ENCODE measurements around the gene PFKFB1.

The PFKFB1 gene

DNA sequence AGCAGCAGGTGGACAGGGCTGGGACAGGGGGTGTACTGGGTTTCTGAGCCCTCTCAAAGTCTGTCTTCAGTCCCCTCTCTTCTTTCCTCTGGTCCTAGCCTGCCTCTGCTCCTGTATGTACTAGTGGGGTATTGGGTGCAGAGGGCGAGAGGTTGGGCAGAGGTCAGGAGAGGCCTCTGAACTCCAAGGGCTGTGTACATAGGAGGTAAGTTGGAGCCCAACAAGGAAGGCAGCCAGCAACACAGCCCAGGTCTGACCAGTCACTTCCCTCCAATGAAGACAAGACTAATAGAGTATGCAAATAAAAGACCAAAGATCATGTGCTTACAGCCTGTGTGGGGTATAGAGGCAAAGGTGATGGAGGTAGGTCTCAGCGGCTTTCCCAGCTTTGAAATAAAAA, at the start of gene PFKFB1:
Gene PFKFB1, minus strand, starts transcription at position 90 of the 400 bp plus-strand sequence. CDS start 181 bp downstream, outside the sequence.
- DNase-seq (ENCODE audit: low spot score in 2 of 2), result no peak
- no peak for ATAC-seq (replicated peaks; ENCODE audit: extremely low read depth, poor library complexity, severe bottlenecking)
- H3K27me3 Mint-ChIP-seq, result no peaks in the 10 kb centered on the region
- no peak within 1 kb of the TSS for H3K4me3 Mint-ChIP-seq
- no peaks in the 10 kb centered on the region for H3K36me3 Mint-ChIP-seq (ENCODE audit: insufficient read depth)
- H3K27ac Mint-ChIP-seq (ENCODE audit: low read depth), result no peak within 1 kb of the TSS
- H3K4me1 Mint-ChIP-seq, result no peaks in the 10 kb centered on the region
- no peaks in the 10 kb centered on the region for H3K9me3 Mint-ChIP-seq

DNA sequence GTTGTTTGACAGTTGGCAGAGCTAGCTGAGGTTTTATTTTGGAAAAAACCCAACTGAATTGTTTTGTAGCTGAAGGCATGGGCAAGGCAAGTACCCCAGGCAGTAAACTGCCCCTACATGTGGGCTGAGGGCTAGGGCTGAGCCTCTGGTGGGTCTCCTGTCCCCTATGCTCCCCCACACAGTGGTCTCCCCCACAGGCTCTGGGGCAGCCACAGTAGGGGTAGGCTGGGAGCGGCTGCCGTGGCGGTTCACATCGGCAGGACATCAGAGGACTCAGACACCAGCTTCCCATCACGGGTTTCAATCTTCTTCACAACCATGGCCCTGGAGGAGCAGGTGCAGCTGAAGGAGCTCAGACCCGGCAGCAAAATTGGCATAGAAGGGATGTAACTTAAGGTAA, 47.5 kb upstream of the PFKFB1 start:
- Mint-ChIP-seq H3K4me1 (no peaks in the 10 kb centered on the region), H3K27me3 (no peaks in the 10 kb centered on the region), H3K36me3 (ENCODE audit: insufficient read depth) (no peaks in the 10 kb centered on the region), H3K9me3 (no peaks in the 10 kb centered on the region), H3K4me3 (no peak overlapping the region), H3K27ac (ENCODE audit: low read depth) (no peak overlapping the region)
- ATAC-seq (replicated peaks; ENCODE audit: extremely low read depth, poor library complexity, severe bottlenecking), result no peak
- no peak for DNase-seq (ENCODE audit: low spot score in 2 of 2)

DNA sequence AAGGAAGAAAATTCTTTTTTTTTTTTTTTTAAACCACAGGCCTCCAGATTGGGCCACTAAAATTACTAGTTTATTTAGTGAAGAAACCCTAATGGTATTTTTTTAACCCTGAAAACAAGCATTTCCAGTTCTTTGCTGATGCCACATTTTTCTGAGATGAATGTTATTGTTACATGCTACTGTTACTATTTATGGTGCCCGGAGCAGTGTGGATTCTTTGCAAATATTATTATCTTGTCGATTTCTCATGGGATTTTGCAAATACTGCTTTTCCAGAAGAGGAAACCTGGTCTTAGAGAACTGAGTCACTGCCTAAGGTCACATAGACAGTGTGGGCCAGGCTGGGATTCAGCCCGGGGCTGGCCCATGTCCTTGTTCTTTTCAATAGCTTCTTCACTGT, 45.5 kb upstream of the PFKFB1 start:
- no peak overlapping the region for H3K4me3 Mint-ChIP-seq
- H3K27me3 Mint-ChIP-seq, result no peaks in the 10 kb centered on the region
- no peak for ATAC-seq (replicated peaks; ENCODE audit: extremely low read depth, poor library complexity, severe bottlenecking)
- H3K27ac Mint-ChIP-seq (ENCODE audit: low read depth), result no peak overlapping the region
- H3K36me3 Mint-ChIP-seq (ENCODE audit: insufficient read depth), result no peaks in the 10 kb centered on the region
- H3K9me3 Mint-ChIP-seq, result no peaks in the 10 kb centered on the region
- DNase-seq (ENCODE audit: low spot score in 2 of 2), result no peak
- H3K4me1 Mint-ChIP-seq, result no peaks in the 10 kb centered on the region

DNA sequence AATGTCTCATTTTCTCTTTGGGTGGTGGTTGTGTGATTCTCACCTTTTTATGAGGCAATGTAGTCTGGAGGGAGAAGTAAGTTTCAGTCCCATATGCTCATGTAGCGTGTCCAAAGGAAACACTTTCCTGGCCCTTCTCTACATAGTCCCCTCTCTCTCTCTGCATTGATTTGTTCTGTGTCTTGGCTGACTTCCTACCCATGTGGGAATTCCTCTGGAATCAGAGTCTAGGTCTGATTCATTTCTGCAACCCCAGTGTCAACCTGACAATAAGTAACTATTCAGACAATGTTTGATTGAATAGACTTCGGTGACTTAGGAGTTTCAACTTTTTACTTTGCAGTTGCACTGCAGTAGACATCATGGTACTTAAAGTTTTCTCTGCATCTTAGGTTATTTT, 39.4 kb upstream of the PFKFB1 start:
- Mint-ChIP-seq H3K36me3 (ENCODE audit: insufficient read depth) (no peaks in the 10 kb centered on the region), H3K4me3 (no peak overlapping the region), H3K27me3 (no peaks in the 10 kb centered on the region), H3K4me1 (no peaks in the 10 kb centered on the region), H3K27ac (ENCODE audit: low read depth) (no peak overlapping the region), H3K9me3 (no peaks in the 10 kb centered on the region)
- ATAC-seq (replicated peaks; ENCODE audit: extremely low read depth, poor library complexity, severe bottlenecking) (no peak), DNase-seq (ENCODE audit: low spot score in 2 of 2) (no peak)

DNA sequence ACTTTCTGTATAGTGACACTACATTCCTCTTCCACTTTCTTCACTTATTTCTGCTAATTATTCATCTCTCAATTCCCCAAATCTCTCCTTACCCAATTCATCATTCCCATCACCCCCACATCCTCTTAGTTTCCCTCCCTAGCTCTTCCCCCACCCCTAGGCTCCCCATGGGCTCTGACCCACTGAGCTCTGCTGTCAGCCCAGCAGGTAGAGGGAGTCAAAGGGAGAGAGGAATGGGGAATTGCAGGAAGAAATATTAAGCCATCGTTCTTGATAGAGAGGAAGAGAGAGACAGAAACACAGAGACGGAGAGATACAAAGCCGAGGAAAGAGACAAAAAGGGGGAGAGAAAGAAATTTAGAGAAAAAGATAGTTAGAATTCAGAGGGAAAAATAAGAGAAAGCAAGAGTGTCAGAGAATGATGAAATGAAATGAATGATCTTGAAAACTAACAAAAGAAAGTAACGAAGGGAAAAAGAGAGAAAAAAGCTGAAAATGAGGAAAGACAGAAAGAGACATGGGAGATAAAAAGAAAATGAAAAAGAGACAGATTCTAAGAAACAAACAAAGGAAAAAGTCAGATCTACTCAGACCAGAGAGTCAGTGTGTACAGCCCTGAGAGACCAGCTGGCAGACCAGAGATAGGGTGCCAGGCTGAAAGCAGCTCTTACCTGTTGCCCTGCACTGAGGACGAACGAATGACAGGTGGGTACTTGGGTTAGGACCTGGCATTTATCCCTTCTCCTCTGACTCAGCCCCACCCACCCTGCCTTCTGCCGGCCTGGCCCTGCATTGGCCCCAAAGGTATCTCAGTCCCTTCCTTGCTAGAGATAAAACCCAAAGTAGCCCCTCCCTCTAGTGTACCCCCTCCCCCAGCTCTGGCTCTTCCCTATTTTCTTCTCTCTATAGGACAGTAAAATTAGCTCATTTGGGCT, 36.5 kb upstream of the PFKFB1 start, which contains the start of gene ALAS2:
Gene ALAS2, minus strand, starts transcription at position 707 of the 935 bp plus-strand sequence. CDS start 4,977 bp downstream, outside the sequence.
- Mint-ChIP-seq H3K27me3 (no peaks in the 10 kb centered on the region), H3K4me3 (no peak within 1 kb of the TSS), H3K27ac (ENCODE audit: low read depth) (peak within 1 kb of the TSS; percentile 18), H3K4me1 (no peaks in the 10 kb centered on the region), H3K9me3 (no peaks in the 10 kb centered on the region), H3K36me3 (ENCODE audit: insufficient read depth) (no peaks in the 10 kb centered on the region)
- DNase-seq (ENCODE audit: low spot score in 2 of 2), result no peak
- ATAC-seq (replicated peaks; ENCODE audit: extremely low read depth, poor library complexity, severe bottlenecking), result no peak

DNA sequence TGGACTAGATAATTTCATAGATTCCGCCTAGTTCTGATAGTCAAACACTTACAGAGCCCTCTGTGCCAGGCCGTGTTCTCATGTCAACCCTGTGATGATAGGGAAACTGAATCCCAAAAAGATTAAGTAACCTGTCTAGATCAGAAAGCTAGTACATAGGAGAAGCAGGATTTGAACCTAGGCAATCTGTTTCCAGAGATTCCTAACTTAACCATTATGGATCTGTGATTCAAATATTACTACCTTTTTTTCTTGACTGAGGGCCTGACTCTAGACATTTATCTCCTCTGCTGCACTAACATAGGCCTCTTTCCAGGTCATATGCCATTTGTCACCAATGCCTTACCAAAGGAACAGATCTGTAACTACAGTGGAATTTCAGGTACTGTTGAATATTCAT, 35.3 kb upstream of the PFKFB1 start:
- Mint-ChIP-seq H3K4me1 (no peaks in the 10 kb centered on the region), H3K27ac (ENCODE audit: low read depth) (no peak overlapping the region), H3K9me3 (no peaks in the 10 kb centered on the region), H3K4me3 (no peak overlapping the region), H3K36me3 (ENCODE audit: insufficient read depth) (no peaks in the 10 kb centered on the region), H3K27me3 (no peaks in the 10 kb centered on the region)
- DNase-seq (ENCODE audit: low spot score in 2 of 2) (no peak), ATAC-seq (replicated peaks; ENCODE audit: extremely low read depth, poor library complexity, severe bottlenecking) (no peak)

DNA sequence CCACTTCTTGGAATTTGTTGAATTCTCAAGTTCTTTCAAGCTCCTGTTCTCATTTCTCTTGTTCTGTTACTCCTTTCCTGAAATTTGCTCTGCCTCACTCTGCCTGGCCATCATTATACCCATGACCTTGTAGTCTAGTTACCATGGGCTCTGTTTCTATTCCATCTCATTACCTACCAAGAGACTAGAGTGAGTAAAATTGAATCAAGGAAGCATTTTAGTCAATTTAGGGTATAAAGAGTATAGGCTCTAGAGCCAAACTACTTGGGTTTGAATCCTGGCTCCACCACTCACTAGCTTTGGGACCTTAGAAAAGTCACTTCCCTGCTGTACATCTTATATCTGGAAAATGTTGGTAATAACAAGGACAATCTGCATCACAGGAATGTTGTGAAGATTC, 34.6 kb upstream of the PFKFB1 start:
- DNase-seq (ENCODE audit: low spot score in 2 of 2) (no peak), ATAC-seq (replicated peaks; ENCODE audit: extremely low read depth, poor library complexity, severe bottlenecking) (no peak)
- no peak overlapping the region for H3K27ac Mint-ChIP-seq (ENCODE audit: low read depth)
- H3K9me3 Mint-ChIP-seq, result no peaks in the 10 kb centered on the region
- H3K4me1 Mint-ChIP-seq, result no peaks in the 10 kb centered on the region
- H3K27me3 Mint-ChIP-seq, result no peaks in the 10 kb centered on the region
- no peaks in the 10 kb centered on the region for H3K36me3 Mint-ChIP-seq (ENCODE audit: insufficient read depth)
- H3K4me3 Mint-ChIP-seq, result no peak overlapping the region

DNA sequence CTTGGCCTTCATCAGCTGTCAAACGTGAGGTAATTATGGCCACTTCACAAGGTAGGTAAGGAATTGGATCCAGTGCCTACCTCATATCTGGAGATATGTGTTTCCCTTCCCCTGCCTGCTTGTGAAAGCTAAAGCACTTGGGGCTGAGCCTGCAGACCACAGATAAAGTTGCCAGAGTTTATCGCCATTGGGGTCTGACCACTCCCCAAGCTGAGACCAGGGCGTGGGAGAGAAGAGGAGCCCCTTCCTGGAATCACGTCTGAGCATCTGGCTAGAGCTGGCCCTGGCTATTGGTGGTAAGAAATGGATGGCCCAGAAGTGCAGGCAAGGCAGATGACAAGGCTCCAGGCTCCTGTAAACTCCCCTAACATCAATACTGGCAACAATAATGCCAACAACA, 34.1 kb upstream of the PFKFB1 start:
- DNase-seq (ENCODE audit: low spot score in 2 of 2) (no peak), ATAC-seq (replicated peaks; ENCODE audit: extremely low read depth, poor library complexity, severe bottlenecking) (no peak)
- no peaks in the 10 kb centered on the region for H3K4me1 Mint-ChIP-seq

DNA sequence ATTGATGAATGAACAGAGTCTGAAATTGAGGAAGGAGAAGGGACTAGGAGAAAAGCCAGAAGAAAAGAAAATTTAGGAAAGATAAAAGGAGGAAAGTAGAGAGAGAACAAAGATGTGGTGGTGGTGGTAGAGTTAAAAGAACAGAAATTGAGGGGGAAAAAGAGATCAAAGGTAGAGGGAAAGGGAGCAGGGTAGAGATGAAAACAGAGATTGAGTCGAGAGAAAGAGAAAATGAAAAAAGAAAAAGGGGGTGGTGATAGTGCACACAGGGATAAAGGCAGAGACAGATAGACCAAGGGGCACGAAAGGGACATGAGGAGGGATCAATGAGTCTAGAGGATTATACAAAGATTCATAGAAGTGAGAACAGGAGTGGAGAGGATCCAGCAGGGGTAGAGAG, 32.9 kb upstream of the PFKFB1 start:
- H3K27ac Mint-ChIP-seq (ENCODE audit: low read depth), result peak overlapping the region; percentile 11
- no peak for DNase-seq (ENCODE audit: low spot score in 2 of 2)
- no peaks in the 10 kb centered on the region for H3K36me3 Mint-ChIP-seq (ENCODE audit: insufficient read depth)
- H3K4me3 Mint-ChIP-seq, result no peak overlapping the region
- no peaks in the 10 kb centered on the region for H3K9me3 Mint-ChIP-seq
- H3K27me3 Mint-ChIP-seq, result no peaks in the 10 kb centered on the region
- no peaks in the 10 kb centered on the region for H3K4me1 Mint-ChIP-seq
- ATAC-seq (replicated peaks; ENCODE audit: extremely low read depth, poor library complexity, severe bottlenecking), result no peak

More for the DNA sequence above, 34.1 kb upstream of the PFKFB1 start:
- H3K9me3 Mint-ChIP-seq, result no peaks in the 10 kb centered on the region
- H3K4me3 Mint-ChIP-seq, result no peak overlapping the region
- no peaks in the 10 kb centered on the region for H3K36me3 Mint-ChIP-seq (ENCODE audit: insufficient read depth)
- no peaks in the 10 kb centered on the region for H3K27me3 Mint-ChIP-seq
- H3K27ac Mint-ChIP-seq (ENCODE audit: low read depth), result no peak overlapping the region

DNA sequence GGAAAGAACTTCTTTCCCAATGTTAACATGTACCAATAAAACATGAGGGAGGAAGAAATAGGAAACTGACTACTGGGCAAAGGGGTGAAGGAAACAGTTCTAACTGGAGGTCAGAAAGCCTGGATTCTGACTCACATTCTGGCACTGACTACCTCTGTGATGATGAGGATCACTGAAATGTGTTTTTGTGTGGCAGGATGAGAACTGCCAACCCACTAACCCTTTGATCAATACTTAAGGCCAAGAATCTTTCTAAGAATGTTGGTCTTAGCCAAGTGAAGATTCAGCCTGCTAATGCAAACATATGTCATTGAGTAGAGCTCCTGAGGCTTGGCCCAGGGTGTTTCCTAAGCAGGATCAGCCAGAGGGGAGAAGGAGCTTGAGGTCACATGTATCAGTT, 32.2 kb upstream of the PFKFB1 start:
- ATAC-seq (replicated peaks; ENCODE audit: extremely low read depth, poor library complexity, severe bottlenecking), result no peak
- H3K27me3 Mint-ChIP-seq, result no peaks in the 10 kb centered on the region

DNA sequence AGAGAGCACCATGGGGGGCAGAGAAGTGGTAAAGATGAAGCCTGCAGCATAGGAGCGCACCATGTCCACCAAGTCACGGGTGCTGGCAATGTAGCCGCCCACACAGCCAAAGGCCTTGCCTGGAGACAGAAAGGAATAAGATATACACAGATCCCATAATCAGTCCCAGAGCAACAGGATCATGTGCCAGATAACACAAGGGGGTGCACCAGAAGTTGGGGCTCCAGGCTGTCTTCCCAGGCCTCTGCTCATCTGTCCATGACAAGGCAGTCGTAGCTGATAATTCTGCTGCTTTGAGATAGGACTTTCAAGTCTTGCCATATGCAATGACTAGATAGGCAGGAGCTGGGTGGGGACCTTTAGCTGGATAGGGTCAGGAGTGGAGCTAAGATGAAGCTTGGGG, 20.9 kb upstream of the PFKFB1 start:
- no peaks in the 10 kb centered on the region for H3K4me1 Mint-ChIP-seq
- no peaks in the 10 kb centered on the region for H3K27me3 Mint-ChIP-seq
- no peaks in the 10 kb centered on the region for H3K9me3 Mint-ChIP-seq
- ATAC-seq (replicated peaks; ENCODE audit: extremely low read depth, poor library complexity, severe bottlenecking) (no peak), DNase-seq (ENCODE audit: low spot score in 2 of 2) (no peak)
- H3K4me3 Mint-ChIP-seq, result no peak overlapping the region
- no peak overlapping the region for H3K27ac Mint-ChIP-seq (ENCODE audit: low read depth)
- no peaks in the 10 kb centered on the region for H3K36me3 Mint-ChIP-seq (ENCODE audit: insufficient read depth)

More for the DNA sequence above, 32.2 kb upstream of the PFKFB1 start:
- Mint-ChIP-seq H3K4me1 (no peaks in the 10 kb centered on the region), H3K4me3 (no peak overlapping the region), H3K9me3 (no peaks in the 10 kb centered on the region), H3K36me3 (ENCODE audit: insufficient read depth) (no peaks in the 10 kb centered on the region), H3K27ac (ENCODE audit: low read depth) (peak overlapping the region; percentile 11)
- DNase-seq (ENCODE audit: low spot score in 2 of 2), result no peak

DNA sequence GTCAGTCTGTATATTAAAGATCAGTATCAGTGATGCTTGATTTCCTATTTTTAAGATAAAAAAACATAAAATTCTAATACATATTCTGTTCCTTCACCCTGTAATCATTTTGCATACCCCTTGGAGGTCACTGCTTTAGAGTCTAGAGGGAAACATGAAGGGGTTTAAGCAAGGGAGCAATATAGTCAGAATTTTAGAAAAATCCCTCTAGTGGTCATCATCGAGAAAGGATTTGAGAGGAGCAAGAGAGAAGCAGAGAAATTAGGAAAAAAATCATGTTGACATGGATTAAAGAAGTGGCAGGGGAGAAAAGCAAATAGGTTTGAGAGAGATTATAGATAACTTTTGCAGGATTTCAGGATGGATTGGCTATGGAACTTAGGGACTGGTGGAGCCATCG, 17.3 kb upstream of the PFKFB1 start:
- H3K27ac Mint-ChIP-seq (ENCODE audit: low read depth), result no peak overlapping the region
- no peak overlapping the region for H3K4me3 Mint-ChIP-seq
- ATAC-seq (replicated peaks; ENCODE audit: extremely low read depth, poor library complexity, severe bottlenecking) (no peak), DNase-seq (ENCODE audit: low spot score in 2 of 2) (no peak)
- H3K4me1 Mint-ChIP-seq, result no peaks in the 10 kb centered on the region
- H3K36me3 Mint-ChIP-seq (ENCODE audit: insufficient read depth), result peaks cover 2% of the 10 kb centered on the region
- no peaks in the 10 kb centered on the region for H3K9me3 Mint-ChIP-seq
- no peaks in the 10 kb centered on the region for H3K27me3 Mint-ChIP-seq

DNA sequence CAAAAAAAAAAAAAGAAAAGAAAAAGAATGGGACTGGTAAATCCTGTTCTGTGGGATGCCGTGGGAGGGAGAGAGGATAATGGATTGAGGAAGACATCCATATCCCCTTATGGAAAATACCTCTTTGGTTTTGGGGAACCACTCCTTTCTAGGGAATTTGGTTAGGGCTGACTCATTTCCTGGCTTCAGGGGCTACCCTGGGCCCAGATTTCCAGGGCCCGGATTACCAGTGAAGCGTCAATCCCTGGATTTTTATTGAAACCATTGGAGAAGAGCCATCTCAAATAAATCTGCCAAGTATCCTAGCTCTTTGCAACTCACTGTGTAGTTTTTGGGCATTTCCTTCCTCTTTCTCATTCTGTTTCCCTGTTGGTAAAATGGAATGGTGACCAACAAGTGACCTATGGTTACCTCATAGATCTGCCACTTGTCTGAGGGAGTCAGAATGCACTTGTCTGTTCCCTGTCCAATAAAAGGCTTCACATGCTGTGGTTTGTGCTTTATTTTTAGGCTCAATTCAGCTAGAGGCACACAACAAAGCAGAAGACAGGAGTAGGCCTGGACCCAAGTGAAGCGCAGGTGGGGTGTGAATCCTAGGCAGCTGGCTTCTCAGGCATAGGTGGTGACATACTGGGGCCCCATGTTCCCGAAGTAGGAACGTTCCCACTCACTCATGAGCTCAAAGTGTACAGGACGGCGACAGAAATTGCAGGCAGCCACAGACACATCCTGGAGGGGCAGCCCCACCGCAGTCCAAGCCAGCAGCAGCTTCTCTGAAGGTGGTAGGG, 14.8 kb upstream of the PFKFB1 start:
- H3K27ac Mint-ChIP-seq (ENCODE audit: low read depth), result no peak overlapping the region
- H3K27me3 Mint-ChIP-seq, result no peaks in the 10 kb centered on the region
- H3K4me3 Mint-ChIP-seq, result no peak overlapping the region
- no peaks in the 10 kb centered on the region for H3K9me3 Mint-ChIP-seq
- ATAC-seq (replicated peaks; ENCODE audit: extremely low read depth, poor library complexity, severe bottlenecking) (no peak), DNase-seq (ENCODE audit: low spot score in 2 of 2) (no peak)
- peaks cover 4% of the 10 kb centered on the region for H3K4me1 Mint-ChIP-seq
- H3K36me3 Mint-ChIP-seq (ENCODE audit: insufficient read depth), result peaks cover 12% of the 10 kb centered on the region

Data from central memory CD8-positive, alpha-beta T cell (primary cell).